T-helper 2 cell treated with Interferon-gamma antibody and Interleukin-4, amounts not matched to agents 5 μg/mL and 100 μg/mL, for 36 hours (primary cell): ENCODE data around the gene SRBD1.
"Not testable (repeated sequence)": the region's sequence is repeated elsewhere in the genome, so short reads cannot be mapped to it uniquely, and the experiment has no call there.

Experiments used
- DNase-seq: peaks from one replicate; pipeline ENCODE4 v3.0.0; 2021; ENCODE audit warnings: low spot score
- H3K27ac Mint-ChIP-seq: one replicate; pipeline ENCODE4 v1.8.0; 2021; ENCODE audit warnings: mild to moderate bottlenecking, mixed read lengths
- H3K27me3 Mint-ChIP-seq: one replicate; pipeline ENCODE4 v1.8.0; 2021; ENCODE audit warnings: low read depth, mixed read lengths
- H3K36me3 Mint-ChIP-seq: one replicate; pipeline ENCODE4 v1.8.0; 2021; ENCODE audit warnings: low read depth, mixed read lengths
- H3K4me1 Mint-ChIP-seq: one replicate; pipeline ENCODE4 v1.8.0; 2021; ENCODE audit warnings: low read depth, mixed read lengths
- H3K4me3 Mint-ChIP-seq: one replicate; pipeline ENCODE4 v1.8.0; 2022; ENCODE audit warnings: mild to moderate bottlenecking, moderate library complexity, mixed read lengths
- H3K9me3 Mint-ChIP-seq: one replicate; pipeline ENCODE4 v1.8.0; 2021; ENCODE audit warnings: mixed read lengths

SRBD1 gene

DNA sequence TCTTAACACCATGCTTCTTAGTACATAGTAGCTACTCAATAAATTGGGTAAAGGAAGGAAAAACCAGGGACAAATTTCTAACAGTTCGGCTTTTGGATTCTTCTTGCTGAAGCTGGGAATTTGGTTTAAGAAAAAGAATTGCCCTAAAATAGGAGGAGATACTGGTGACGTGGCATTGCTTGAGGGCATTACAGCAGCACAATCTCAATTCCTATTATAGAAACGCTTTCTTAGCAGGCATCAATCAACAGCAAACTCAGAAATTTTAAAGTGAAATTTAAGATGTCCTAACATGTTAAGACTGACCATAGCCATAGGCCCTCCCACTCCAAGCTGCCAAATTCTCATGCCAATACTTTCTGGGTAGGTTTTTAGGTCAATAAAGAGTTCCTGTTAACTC lies 169.5 kb downstream of the SRBD1 start:
- H3K9me3 Mint-ChIP-seq: peaks cover 7% of the 10 kb centered on the region

DNA sequence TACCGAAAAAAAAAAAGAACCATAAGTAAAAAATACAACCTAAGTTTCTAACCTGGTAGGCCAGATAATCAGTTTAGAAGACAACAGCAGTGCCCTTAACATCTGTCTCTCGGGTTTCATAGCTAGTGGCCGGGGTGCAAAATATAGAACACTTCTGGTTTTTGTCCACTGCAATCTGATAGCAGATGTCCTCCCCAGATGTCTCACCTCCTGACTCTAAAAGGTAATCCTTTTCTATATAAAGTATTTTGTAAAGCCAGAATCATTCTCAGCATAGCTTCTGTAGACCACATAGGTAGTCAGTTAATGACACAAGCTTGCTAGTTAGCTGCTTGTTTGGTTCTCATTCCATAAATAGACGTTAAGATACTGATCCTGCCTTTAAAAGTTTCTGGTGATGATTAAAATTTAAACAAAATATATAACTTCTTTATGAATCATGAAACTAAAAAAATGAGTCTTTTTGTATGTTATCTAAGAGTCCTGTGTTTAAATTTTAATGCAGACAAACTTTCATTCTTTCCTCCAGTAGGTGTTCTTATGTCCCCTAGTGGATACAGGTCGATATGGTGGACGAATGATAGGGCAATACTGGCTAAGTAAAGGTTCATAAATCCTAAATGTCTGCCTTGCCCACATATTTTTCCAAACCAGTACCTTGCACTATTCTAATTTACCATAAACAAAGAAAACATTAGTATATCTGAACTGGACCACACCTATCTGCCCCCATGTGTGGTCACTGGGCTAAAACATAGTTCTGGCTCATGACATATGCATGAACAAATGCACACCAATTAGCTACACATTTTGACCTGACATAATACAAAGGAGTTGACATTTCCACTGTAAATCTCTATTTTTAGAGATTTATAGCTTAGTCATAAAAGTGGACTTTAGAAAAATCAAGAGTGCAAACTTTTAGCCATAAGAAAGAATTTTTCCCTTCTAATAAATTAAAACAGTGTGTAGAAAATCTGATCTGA lies 171.0 kb downstream of the SRBD1 start:
- H3K4me1 Mint-ChIP-seq: peaks cover 7% of the 10 kb centered on the region
- H3K27ac Mint-ChIP-seq: no peak overlapping the region
- no peak for DNase-seq
- peaks cover 7% of the 10 kb centered on the region for H3K36me3 Mint-ChIP-seq
- no peaks in the 10 kb centered on the region for H3K27me3 Mint-ChIP-seq
- no peak overlapping the region for H3K4me3 Mint-ChIP-seq
- peaks cover 7% of the 10 kb centered on the region for H3K9me3 Mint-ChIP-seq

More for the DNA sequence above, 169.5 kb downstream of the SRBD1 start:
- DNase-seq: no peak
- Mint-ChIP-seq H3K27ac (no peak overlapping the region), H3K36me3 (peaks cover 5% of the 10 kb centered on the region), H3K27me3 (no peaks in the 10 kb centered on the region), H3K4me3 (no peak overlapping the region), H3K4me1 (peaks cover 5% of the 10 kb centered on the region)

DNA sequence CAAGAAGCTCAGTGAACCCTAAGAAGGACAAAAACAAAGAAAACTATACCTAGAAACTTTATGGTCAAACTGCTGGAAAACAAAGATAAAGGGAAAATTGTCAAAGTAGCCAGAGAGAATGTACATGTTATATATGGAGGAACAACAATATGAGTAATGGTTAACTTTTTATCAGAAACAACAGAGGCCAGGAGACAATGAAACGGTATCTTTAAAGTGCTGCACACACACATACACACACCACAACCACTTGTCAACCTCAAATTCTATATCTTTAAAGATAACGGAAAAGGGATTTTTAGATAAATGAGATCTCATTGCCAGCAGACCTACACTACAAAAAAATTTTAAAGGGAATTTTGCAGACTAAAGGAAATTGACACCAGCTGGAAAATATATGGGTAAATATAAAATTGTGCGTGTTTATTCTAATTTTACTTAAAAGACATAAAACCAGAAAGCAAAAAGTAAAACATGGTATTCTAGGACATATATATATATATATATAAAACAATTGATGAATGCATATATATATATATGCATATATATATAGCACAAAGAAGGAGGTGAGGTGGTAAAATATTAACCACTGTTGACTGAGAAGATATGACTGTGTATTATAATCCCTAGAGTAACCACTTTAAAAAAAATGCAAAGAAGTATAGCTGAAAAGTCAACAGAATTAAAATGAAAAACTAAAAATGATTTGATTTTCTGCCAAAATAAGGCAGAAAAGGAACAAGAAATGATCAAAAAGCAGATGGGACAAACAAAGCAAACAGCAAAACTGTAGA lies 172.0 kb downstream of the SRBD1 start:
- peaks cover 7% of the 10 kb centered on the region for H3K36me3 Mint-ChIP-seq
- no peak overlapping the region for H3K4me3 Mint-ChIP-seq
- H3K27me3 Mint-ChIP-seq: no peaks in the 10 kb centered on the region
- peaks cover 7% of the 10 kb centered on the region for H3K9me3 Mint-ChIP-seq
- DNase-seq: no peak
- H3K27ac Mint-ChIP-seq: no peak overlapping the region
- peaks cover 7% of the 10 kb centered on the region for H3K4me1 Mint-ChIP-seq

DNA sequence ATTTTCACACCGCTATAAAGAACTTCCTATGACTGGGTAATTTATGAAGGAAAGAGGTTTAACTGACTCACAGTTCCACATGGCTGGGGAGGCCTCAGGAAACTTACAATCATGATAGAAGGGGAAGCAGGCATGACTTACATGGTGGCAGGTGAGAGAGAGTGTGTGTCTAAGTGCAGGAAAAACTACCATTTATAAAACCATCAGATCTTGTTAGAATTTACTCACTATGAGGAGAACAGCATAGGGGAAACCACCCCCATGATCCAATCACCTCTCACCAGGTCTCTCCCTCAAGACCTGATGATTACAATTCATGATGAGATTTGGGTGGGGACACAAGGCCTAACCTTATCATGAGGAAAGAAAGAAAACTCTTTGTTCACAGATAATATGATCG lies 174.6 kb downstream of the SRBD1 start:
- Mint-ChIP-seq H3K27me3 (no peaks in the 10 kb centered on the region), H3K36me3 (peaks cover 7% of the 10 kb centered on the region), H3K4me3 (no peak overlapping the region), H3K27ac (no peak overlapping the region), H3K9me3 (peaks cover 7% of the 10 kb centered on the region), H3K4me1 (peaks cover 2% of the 10 kb centered on the region)
- no peak for DNase-seq

DNA sequence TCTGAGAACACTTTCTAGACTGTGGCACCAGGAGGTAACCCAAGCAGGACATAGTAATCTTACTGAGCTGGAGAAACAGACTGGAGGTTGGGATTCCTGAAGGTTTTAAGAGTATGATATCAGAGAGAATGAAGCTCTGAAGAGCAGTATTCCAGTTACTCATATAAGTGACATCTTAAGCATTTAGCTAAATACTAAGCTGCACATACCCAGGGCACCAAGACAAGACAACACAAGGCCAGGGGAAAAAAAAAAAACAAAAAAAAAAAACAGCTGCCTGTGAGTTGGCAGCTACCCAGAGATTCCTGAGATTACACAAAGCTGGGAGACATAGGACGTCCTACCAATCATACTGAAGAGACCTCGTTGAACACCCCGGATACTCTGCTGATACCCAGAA lies 175.8 kb downstream of the SRBD1 start:
- Mint-ChIP-seq H3K4me3 (no peak overlapping the region), H3K36me3 (peaks cover 9% of the 10 kb centered on the region), H3K4me1 (peaks cover 2% of the 10 kb centered on the region), H3K9me3 (peaks cover 16% of the 10 kb centered on the region), H3K27ac (no peak overlapping the region), H3K27me3 (no peaks in the 10 kb centered on the region)
- no peak for DNase-seq

DNA sequence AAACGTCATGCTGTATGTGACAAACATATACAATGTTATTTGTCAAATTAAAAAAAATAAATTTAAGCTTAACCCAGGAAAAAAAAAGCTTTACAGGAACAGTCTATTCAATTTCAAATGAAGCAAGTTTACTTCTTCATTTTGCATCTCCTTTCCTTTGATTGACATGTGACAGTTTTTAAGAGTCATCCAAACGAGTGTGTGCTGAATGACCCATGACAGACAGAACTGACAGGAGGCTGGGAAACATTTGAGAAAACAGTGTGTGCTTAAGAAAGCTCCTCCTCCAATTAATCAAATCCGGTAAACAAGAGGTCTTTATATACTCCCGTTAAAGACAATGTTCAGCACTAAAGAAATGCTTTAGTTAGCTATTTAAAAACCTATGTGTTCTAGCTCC lies 177.7 kb downstream of the SRBD1 start:
- no peak overlapping the region for H3K4me3 Mint-ChIP-seq
- no peaks in the 10 kb centered on the region for H3K27me3 Mint-ChIP-seq
- H3K27ac Mint-ChIP-seq: no peak overlapping the region
- H3K4me1 Mint-ChIP-seq: peaks cover 2% of the 10 kb centered on the region
- H3K9me3 Mint-ChIP-seq: peaks cover 16% of the 10 kb centered on the region
- peaks cover 9% of the 10 kb centered on the region for H3K36me3 Mint-ChIP-seq
- no peak for DNase-seq

DNA sequence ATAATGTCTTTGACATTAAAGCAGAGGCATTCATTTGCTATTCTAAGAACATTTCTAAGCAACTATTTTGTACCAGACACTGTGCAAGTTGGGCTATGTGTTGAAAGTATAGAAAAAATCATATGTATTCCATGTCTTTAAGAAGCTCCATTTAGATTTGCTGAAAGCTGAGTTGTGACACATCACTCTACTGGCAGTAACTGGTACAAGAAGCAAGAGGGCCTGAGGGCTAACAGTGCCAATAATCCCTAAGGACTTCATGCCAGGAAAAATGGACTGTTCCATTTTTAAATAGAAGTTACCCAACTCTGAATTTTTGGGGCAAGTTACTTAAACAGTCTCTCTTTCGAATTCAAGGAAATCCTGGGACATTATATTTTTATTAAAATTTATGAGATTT lies 178.7 kb downstream of the SRBD1 start:
- H3K36me3 Mint-ChIP-seq: peaks cover 9% of the 10 kb centered on the region
- H3K4me1 Mint-ChIP-seq: peaks cover 2% of the 10 kb centered on the region
- peaks cover 13% of the 10 kb centered on the region for H3K9me3 Mint-ChIP-seq
- DNase-seq: no peak
- no peaks in the 10 kb centered on the region for H3K27me3 Mint-ChIP-seq
- no peak overlapping the region for H3K27ac Mint-ChIP-seq
- H3K4me3 Mint-ChIP-seq: no peak overlapping the region

DNA sequence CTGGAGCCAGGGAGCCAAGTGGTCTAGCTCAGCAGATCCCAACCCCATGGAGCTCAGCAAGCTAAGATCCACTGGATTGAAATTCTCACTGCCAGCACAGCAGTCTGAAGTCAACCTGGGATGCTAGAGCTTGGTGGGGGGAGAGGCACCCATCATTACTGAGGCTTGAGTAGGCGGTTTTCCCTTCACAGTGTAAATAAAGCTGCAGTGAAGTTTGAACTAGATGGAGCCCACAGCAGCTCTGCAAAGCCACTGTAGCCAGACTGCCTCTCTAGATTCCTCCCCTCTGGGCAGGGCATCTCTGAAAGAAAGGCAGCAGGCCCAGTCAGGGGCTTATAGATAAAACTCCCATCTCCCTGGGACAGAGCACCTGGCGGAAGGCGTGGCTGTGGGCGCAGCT lies 185.0 kb downstream of the SRBD1 start:
- H3K9me3 Mint-ChIP-seq, H3K4me1 Mint-ChIP-seq, H3K36me3 Mint-ChIP-seq, H3K27ac Mint-ChIP-seq, H3K4me3 Mint-ChIP-seq, H3K27me3 Mint-ChIP-seq, DNase-seq: not testable (repeated sequence)

DNA sequence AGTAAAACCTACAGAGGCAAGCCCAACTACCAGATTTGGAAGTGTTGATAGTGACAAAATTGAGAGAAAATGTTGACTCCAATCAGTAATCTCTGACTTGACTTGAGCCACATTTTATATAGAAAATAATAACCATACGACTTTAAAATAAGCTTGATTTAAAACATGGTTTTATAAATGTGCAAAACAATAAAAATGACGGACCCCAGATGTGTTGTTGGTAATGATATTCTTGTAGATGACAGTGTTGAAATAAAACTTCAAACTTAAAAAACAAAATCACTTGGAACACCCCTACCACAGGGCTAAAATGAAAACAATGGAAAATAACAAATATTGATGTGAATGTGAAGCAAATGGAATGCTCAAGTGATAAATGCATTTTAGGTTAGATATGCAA lies 188.1 kb downstream of the SRBD1 start:
- H3K27ac Mint-ChIP-seq: no peak overlapping the region
- H3K27me3 Mint-ChIP-seq: no peaks in the 10 kb centered on the region
- no peaks in the 10 kb centered on the region for H3K9me3 Mint-ChIP-seq
- no peak overlapping the region for H3K4me3 Mint-ChIP-seq
- DNase-seq: no peak
- no peaks in the 10 kb centered on the region for H3K4me1 Mint-ChIP-seq
- H3K36me3 Mint-ChIP-seq: peaks cover 7% of the 10 kb centered on the region

DNA sequence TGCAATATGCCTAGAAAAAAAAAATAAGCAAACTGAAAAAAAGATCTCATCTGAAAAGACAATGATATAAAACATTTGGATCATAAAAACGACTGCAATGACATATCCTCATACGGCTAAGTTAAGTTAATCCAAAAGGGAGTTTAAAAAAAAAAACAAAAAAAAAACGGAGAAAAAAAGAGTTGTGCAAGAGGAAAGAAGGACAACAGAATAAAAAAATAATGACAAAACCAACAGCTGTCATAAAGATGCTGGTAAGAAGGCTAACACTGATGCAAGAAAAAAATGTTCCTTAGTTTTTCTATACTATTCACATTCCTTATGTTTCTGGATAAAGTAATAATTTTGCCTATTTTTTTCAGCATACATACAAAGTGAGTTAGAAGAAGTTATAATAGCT lies 192.5 kb downstream of the SRBD1 start:
- Mint-ChIP-seq H3K27ac (no peak overlapping the region), H3K9me3 (no peaks in the 10 kb centered on the region), H3K27me3 (no peaks in the 10 kb centered on the region), H3K36me3 (peaks cover 9% of the 10 kb centered on the region), H3K4me3 (no peak overlapping the region), H3K4me1 (no peaks in the 10 kb centered on the region)
- no peak for DNase-seq

DNA sequence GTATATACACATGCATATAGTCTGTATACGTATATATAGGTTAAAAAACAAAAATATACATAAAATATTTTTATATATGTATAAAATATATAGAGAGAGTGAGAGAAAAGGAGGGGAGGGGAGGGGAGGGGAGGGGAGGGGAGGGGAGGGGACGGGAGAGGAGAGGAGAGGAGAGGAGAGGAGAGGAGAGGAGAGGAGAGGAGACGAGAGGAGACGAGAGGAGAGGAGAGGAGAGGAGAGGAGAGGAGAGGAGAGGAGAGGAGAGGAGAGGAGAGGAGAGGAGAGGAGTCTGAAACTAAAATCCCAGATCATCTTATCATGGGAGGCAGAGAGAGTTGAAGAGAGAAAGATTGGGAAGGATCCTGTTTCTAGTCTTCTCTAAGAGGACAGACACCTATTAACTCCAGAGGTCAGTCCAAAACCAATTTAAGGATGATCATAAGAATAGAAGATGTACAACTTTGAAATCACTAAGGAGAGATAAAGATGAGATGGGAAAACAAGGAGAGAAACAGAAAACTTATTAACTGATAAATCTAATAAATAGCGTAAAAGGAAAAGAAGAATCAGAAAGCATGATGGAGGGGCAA lies 195.4 kb downstream of the SRBD1 start:
- H3K9me3 Mint-ChIP-seq: no peaks in the 10 kb centered on the region
- peaks cover 20% of the 10 kb centered on the region for H3K36me3 Mint-ChIP-seq
- no peak for DNase-seq
- H3K4me3 Mint-ChIP-seq: no peak overlapping the region
- no peaks in the 10 kb centered on the region for H3K27me3 Mint-ChIP-seq
- H3K4me1 Mint-ChIP-seq: no peaks in the 10 kb centered on the region
- H3K27ac Mint-ChIP-seq: no peak overlapping the region

DNA sequence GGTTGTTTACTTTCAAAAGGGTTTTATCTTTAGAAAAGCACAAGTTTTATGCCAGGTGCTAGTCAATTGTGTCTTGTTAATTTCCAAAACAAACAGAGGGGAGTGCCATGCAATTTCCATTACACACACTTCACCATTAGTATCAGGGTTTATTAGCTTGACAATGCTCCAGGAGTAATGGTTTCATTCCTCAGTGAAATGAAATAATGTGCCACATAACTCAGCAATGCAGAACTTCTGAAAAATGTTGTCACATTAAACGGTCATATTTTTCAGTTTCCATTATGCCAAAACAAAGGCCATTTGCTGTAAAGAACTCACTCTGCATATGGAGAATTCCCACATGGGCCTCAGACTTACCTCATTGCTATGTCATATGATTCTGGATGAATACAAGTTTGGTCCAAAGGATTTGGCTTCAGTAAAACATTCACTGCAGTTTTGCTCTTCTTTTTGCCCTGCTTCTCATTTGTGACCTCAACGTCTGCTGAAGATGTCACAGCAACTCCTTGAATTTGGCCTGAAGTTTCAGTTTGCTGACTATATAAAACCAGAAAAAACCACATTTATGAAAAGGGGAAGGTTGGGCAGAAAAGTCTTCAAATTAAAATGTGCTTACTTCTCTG lies 198.2 kb downstream of the SRBD1 start:
- peaks cover 18% of the 10 kb centered on the region for H3K36me3 Mint-ChIP-seq
- no peaks in the 10 kb centered on the region for H3K27me3 Mint-ChIP-seq
- no peaks in the 10 kb centered on the region for H3K9me3 Mint-ChIP-seq
- no peak overlapping the region for H3K27ac Mint-ChIP-seq
- no peak overlapping the region for H3K4me3 Mint-ChIP-seq
- DNase-seq: no peak
- H3K4me1 Mint-ChIP-seq: no peaks in the 10 kb centered on the region

DNA sequence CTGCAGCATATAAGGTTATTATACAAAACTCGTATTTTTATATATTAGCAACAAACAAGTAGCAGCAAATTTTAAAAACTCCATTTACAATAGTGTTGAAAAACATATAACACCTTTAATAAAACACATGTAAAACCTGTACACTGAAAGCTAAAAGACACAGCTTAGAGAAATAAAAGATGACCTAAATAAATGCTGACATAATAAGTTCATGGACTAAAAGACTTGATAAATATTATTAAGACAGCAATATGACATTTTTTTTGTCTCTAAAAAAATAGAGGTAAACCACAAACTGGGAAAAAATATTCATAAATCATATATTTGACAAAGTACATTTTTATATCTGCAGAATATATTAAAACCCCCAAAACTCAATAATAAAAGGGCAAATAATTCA lies 201.4 kb downstream of the SRBD1 start:
- no peak for DNase-seq
- peaks cover 16% of the 10 kb centered on the region for H3K36me3 Mint-ChIP-seq
- no peak overlapping the region for H3K4me3 Mint-ChIP-seq
- H3K27ac Mint-ChIP-seq: no peak overlapping the region
- H3K27me3 Mint-ChIP-seq: no peaks in the 10 kb centered on the region
- H3K4me1 Mint-ChIP-seq: no peaks in the 10 kb centered on the region
- no peaks in the 10 kb centered on the region for H3K9me3 Mint-ChIP-seq

DNA sequence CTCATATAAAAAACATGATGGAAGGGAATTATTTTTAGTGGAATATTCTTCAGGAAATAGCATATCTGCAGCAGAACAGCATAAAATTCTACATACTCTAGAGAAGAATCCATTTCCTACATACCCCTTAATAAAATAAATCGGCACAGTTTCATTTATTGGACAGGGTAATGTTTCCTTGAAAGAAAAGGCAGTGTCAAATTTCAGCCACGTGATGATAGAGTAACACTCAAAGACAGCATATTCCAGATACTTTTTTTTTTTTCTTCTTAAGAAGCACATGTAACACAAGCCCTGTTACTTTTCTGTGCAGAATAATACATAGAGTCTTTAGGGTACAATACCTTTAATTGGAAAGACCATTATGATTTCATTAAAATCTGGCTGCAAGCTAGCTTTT lies 204.4 kb downstream of the SRBD1 start:
- no peaks in the 10 kb centered on the region for H3K9me3 Mint-ChIP-seq
- H3K4me3 Mint-ChIP-seq: no peak overlapping the region
- DNase-seq: no peak
- H3K4me1 Mint-ChIP-seq: no peaks in the 10 kb centered on the region
- no peak overlapping the region for H3K27ac Mint-ChIP-seq
- peaks cover 8% of the 10 kb centered on the region for H3K36me3 Mint-ChIP-seq
- no peaks in the 10 kb centered on the region for H3K27me3 Mint-ChIP-seq
